Measurements from ENCODE around the gene WFIKKN1.

Gene WFIKKN1

DNA sequence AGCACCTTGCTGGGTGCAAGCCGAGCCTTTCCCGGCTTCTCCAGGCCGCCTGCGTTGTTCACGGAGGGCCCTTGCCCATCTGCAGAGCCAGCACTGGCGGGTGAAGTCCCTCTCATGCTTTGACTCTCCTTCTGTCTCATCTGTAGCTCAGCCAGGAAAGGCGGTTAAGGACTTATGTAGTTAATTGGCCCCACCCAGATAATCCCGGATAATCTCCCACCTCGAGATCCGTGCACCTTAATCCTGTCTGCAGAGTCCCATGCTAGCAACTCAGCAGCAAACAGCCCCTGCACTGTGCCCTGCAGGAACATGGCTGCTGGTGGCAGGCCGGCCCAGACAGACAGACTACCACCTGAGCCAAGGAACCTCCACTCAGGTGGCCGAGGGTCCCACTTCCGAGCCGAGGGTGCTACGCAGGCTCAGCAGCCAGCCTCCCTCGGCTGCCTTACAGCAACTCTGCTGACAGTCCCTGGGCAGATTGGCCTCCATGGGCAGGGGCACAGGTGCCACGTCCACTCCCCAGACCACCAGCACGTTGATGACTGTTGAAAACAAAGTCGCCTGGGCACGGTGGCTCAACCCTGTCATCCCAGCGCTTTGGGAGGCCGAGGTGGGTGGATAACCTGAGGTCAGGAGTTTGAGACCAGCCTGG, 24.0 kb upstream of the WFIKKN1 start:
- no peak for DNase-seq (ENCODE audit: low read depth)
- H3K4me3 ChIP-seq (ENCODE audit: low read depth, low read length) = no peak overlapping the region
- TF ChIP-seq, protein P1, sequence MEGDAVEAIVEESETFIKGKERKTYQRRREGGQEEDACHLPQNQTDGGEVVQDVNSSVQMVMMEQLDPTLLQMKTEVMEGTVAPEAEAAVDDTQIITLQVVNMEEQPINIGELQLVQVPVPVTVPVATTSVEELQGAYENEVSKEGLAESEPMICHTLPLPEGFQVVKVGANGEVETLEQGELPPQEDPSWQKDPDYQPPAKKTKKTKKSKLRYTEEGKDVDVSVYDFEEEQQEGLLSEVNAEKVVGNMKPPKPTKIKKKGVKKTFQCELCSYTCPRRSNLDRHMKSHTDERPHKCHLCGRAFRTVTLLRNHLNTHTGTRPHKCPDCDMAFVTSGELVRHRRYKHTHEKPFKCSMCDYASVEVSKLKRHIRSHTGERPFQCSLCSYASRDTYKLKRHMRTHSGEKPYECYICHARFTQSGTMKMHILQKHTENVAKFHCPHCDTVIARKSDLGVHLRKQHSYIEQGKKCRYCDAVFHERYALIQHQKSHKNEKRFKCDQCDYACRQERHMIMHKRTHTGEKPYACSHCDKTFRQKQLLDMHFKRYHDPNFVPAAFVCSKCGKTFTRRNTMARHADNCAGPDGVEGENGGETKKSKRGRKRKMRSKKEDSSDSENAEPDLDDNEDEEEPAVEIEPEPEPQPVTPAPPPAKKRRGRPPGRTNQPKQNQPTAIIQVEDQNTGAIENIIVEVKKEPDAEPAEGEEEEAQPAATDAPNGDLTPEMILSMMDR (IDR thresholded peaks at IDR 0.05; ENCODE audit: insufficient read depth, low read depth, low read length, missing control alignments) = no peak

DNA sequence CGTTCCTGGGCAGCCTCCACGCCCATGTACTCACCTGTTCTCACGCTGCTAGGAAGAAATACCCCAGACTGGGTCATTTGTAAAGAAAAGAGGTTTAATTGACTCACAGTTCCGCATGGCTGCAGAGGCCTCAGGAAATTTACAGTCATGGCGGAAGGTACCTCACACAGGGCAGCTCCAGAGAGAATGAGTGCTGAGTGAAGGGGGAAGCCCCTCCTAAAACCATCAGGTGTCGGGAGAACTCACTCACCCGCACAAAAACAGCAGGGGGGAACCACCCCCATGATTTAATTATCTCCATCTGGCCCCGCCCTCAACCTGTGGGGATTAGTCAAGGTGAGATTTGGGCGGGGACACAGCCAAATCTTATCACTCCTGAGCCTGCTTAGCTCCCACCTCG, 22.8 kb upstream of the WFIKKN1 start:
- DNase-seq (ENCODE audit: low read depth) = peak; percentile 37
- TF ChIP-seq, protein P1 (IDR thresholded peaks at IDR 0.05; ENCODE audit: insufficient read depth, low read depth, low read length, missing control alignments) = no peak
- H3K4me3 ChIP-seq (ENCODE audit: low read depth, low read length) = no peak overlapping the region

DNA sequence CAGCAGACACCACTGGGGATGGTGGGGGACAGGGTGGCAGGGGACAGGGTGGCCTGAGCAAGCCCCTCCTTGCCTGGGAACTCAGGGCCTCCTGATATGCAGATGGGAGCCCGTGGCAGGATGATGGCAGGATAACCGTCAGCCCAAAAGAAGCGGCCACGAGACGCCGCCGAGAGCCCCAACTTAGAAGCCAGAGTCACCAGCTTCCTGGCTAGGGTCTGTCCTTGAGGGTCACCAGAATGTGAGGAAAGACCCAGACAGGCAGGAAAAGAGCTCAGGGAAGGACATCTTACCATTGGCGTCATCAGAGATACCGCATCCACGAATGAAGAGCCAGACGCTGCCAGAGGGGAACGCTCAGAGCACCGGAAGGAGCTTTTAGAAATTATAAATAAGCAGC, 21.5 kb upstream of the WFIKKN1 start:
- no peak overlapping the region for H3K4me3 ChIP-seq (ENCODE audit: low read depth, low read length)
- TF ChIP-seq, protein P1 (IDR thresholded peaks at IDR 0.05; ENCODE audit: insufficient read depth, low read depth, low read length, missing control alignments) = no peak
- DNase-seq (ENCODE audit: low read depth) = no peak

DNA sequence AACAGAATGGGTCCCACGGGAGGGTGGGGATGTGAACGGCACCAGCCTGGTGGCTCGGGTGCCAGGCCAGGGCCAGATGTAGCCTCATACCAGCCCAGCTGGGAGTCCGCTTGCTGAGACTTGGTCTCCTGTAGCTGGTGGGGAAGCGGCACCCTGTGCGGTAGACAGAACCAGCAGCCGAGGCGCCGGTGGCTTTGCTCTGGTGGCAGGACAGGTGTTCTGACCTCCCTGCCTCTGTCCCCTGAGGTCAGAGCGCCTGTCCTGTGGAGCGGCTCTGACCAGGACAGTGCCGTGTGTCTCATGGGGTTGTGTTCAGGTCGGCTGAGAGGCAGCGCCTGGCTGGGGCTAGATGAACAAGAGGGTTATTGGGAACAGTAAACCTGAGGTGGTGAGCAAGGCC, 20.8 kb upstream of the WFIKKN1 start:
- TF ChIP-seq, protein P1 (IDR thresholded peaks at IDR 0.05; ENCODE audit: insufficient read depth, low read depth, low read length, missing control alignments) = no peak
- H3K4me3 ChIP-seq (ENCODE audit: low read depth, low read length) = no peak overlapping the region
- no peak for DNase-seq (ENCODE audit: low read depth)

DNA sequence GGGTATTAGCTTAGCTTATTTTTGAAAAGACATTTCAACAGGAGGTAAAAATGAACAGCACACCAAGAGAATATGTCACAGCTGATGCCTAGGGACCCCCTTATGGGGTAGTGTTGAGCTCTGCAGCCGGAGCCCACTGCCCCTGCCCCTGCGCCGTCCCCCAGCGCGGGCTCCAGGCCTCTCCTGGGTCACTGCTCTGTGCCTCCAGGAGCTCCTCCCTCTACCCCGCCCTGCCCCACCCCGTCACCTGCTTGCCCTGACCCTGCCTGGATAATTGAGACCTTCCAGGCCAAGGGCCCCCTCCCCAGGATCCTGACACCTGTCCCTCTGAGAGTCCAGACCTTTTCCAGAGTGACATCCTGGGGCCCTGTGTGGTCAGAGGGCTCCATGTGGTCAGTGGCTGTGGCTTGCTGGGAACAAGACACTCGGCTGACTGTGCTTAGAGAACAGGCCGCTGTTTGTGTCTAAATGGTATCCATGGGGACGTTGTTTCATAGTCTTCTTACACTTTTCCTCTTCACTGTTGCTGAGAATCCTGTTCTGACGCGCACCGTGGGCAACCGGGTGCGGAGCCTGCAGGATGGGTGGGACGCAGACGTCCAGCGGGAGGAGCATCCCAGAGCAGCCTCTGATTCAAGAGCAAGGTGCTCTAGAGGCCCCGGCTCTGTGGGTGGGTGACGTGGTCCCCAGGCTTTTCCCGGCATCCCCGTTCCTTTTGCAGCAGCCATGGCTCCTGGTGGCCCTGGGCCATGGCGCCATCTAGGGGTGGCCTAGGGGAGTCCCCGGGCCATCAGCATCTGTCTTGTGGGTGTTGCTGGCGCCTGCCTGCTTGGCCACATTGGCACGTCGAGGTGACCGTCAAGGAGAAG, 20.0 kb upstream of the WFIKKN1 start:
- no peak for DNase-seq (ENCODE audit: low read depth)
- TF ChIP-seq, protein P1 (IDR thresholded peaks at IDR 0.05; ENCODE audit: insufficient read depth, low read depth, low read length, missing control alignments) = peak; percentile 57
- no peak overlapping the region for H3K4me3 ChIP-seq (ENCODE audit: low read depth, low read length)

DNA sequence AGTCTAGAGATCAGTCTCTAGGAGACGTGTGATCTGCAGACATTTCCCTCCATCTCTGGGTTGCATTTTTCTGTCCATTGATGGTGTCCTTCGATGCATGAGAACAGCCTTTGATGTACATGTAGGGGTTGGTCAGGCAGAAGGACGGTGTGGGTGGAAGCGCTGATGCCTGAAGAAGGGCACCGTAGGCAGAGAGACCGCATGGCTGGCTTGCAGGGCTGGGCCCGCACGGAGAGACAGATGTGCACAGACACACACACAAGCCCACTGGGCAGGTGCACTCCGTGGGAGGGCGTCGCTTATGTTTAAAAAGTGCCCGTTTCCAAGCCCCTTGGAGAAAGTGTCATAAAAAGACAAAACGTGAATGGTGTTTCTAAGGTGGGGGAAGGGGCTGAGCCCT, 15.7 kb upstream of the WFIKKN1 start:
- H3K4me3 ChIP-seq (ENCODE audit: low read depth, low read length) = no peak overlapping the region
- DNase-seq (ENCODE audit: low read depth) = no peak
- TF ChIP-seq, protein P1 (IDR thresholded peaks at IDR 0.05; ENCODE audit: insufficient read depth, low read depth, low read length, missing control alignments) = no peak

All from GM12865 (cell line).